ENCODE data around the gene FBXO4.

Gene FBXO4

DNA sequence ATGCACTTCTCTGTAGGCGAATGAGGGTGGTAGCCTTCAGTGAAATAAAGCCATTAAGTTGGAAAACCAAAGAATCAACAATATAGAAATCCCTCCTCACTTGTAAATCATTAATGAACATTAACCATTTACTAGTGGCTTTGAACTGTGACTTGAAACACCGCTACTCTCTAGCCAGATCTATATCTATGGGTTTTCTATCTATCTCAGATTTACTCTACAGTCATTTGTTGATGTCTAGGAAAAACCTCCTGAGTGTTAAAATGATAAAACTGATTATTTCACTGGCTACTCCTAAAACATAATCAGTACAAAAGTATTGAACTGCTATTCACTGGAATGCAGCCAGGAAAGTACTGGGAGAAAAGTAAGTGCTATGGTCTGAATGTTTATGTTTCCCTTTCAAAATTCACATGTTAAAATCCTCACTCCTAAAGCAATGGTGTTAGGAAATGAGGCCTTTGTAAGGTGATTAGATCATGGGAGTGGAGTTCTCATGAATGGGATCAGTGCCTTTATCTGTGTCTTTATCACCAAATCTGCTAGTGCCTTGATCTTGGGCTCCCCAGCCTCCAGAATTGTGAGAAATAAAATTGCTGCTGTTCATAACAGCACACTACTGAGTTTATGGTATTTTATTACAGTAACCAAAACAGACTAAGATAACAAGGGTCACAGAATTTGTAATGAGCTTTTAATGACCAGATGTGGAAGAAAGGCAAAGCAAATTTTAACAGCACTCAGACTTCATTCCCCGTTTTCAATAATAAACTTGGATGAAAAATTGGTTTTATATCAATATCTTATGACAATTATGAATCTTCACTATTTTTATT, 46.2 kb upstream of the FBXO4 start:
- H3K79me1 ChIP-seq (ENCODE audit: low read depth, low read length): no peaks in the 10 kb centered on the region
- H3K18ac ChIP-seq (ENCODE audit: low read length): no peak overlapping the region
- H3K27ac ChIP-seq (replicated peaks; ENCODE audit: low read length): no peak overlapping the region
- H3K36me3 ChIP-seq (replicated peaks in 1 of 2; ENCODE audit: control insufficient read depth in 2 of 2, insufficient read depth in 2 of 2, low read length in 2 of 2): no peaks in the 10 kb centered on the region
- WGBS, 2 donors (ENCODE audit: extremely low coverage in 2 of 2, insufficient read length in 2 of 2, insufficient replicate concordance in 1 of 2): no CpG with 5 or more reads among the region's 3 CpGs
- H3K4me2 ChIP-seq (ENCODE audit: insufficient read depth, low read length, poor library complexity, severe bottlenecking): no peak overlapping the region
- H3K4me3 ChIP-seq (ENCODE audit: low read length in 2 of 2): no peak overlapping the region
- H3K14ac ChIP-seq (ENCODE audit: low read length): no peak overlapping the region
- no peak overlapping the region for H2BK5ac ChIP-seq (ENCODE audit: low read length)
- H3K4me1 ChIP-seq (ENCODE audit: control insufficient read depth in 2 of 2, insufficient read depth in 1 of 2, low read depth in 1 of 2, low read length in 2 of 2): no peaks in the 10 kb centered on the region
- H2BK15ac ChIP-seq (ENCODE audit: low read length): no peak overlapping the region
- H3K9ac ChIP-seq (ENCODE audit: low read depth, low read length, poor library complexity): no peak overlapping the region
- H3K9me3 ChIP-seq (replicated peaks in 1 of 2; ENCODE audit: control insufficient read depth in 2 of 2, insufficient read depth in 1 of 2, low read depth in 1 of 2, low read length in 2 of 2): no peaks in the 10 kb centered on the region
- H2BK120ac ChIP-seq (ENCODE audit: low read depth, low read length): no peak overlapping the region
- no peak overlapping the region for H2AK5ac ChIP-seq (ENCODE audit: low read depth, low read length)
- no peak overlapping the region for H2BK12ac ChIP-seq (ENCODE audit: low read length)
- no peak overlapping the region for H4K8ac ChIP-seq (ENCODE audit: low read depth, low read length)
- H4K91ac ChIP-seq (ENCODE audit: low read depth, low read length, poor library complexity): no peak overlapping the region
- no peak for DNase-seq (ENCODE audit: low spot score)
- peaks cover 0 to 2% (median 0%) of the 10 kb centered on the region in 3 experiments for H3K27me3 ChIP-seq (ENCODE audit: control insufficient read depth in 3 of 3, insufficient read depth in 3 of 3, low read depth in 1 of 3, low read length in 3 of 3)
- no peak overlapping the region for H3K23ac ChIP-seq (ENCODE audit: low read depth, low read length, poor library complexity)
- H2AFZ ChIP-seq (ENCODE audit: low read length): no peak overlapping the region
- no peak overlapping the region for H3K4ac ChIP-seq (ENCODE audit: low read length)

DNA sequence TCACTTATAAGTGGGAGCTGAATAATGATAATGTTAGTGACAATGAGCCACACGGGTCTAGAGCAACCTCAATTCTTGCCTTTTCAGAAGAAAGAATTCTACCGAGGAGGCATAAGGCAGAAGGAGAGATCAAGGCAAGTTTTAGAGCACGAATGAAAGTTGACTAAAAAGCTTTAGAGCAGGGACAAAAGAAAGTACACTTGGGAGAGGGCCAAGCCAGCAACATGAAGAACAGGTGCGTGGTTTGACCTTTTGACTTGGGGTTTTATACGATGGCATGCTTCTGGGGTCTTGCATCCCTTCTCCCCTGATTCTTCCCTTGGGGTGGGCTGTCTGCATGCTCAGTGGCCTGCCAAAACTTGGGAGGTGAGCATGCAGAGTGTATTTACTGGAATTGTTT, 42.3 kb upstream of the FBXO4 start:
- Histone ChIP-seq H2BK5ac (ENCODE audit: low read length) (no peak overlapping the region), H3K9me3 (replicated peaks in 1 of 2; ENCODE audit: control insufficient read depth in 2 of 2, insufficient read depth in 1 of 2, low read depth in 1 of 2, low read length in 2 of 2) (peaks cover 1 to 5% of the 10 kb centered on the region in 2 donors), H2BK12ac (ENCODE audit: low read length) (no peak overlapping the region), H2BK120ac (ENCODE audit: low read depth, low read length) (no peak overlapping the region), H3K18ac (ENCODE audit: low read length) (no peak overlapping the region), H3K4ac (ENCODE audit: low read length) (no peak overlapping the region), H3K4me2 (ENCODE audit: insufficient read depth, low read length, poor library complexity, severe bottlenecking) (no peak overlapping the region), H4K8ac (ENCODE audit: low read depth, low read length) (no peak overlapping the region), H2BK15ac (ENCODE audit: low read length) (no peak overlapping the region), H3K4me1 (ENCODE audit: control insufficient read depth in 2 of 2, insufficient read depth in 1 of 2, low read depth in 1 of 2, low read length in 2 of 2) (no peaks in the 10 kb centered on the region), H3K27me3 (ENCODE audit: control insufficient read depth in 3 of 3, insufficient read depth in 3 of 3, low read depth in 1 of 3, low read length in 3 of 3) (peaks cover 0 to under 1% (median 0%) of the 10 kb centered on the region in 3 experiments), H3K4me3 (ENCODE audit: low read length in 2 of 2) (no peak overlapping the region), H3K36me3 (replicated peaks in 1 of 2; ENCODE audit: control insufficient read depth in 2 of 2, insufficient read depth in 2 of 2, low read length in 2 of 2) (no peaks in the 10 kb centered on the region), H3K14ac (ENCODE audit: low read length) (no peak overlapping the region), H3K23ac (ENCODE audit: low read depth, low read length, poor library complexity) (no peak overlapping the region), H2AFZ (ENCODE audit: low read length) (no peak overlapping the region), H3K27ac (replicated peaks; ENCODE audit: low read length) (no peak overlapping the region), H3K9ac (ENCODE audit: low read depth, low read length, poor library complexity) (no peak overlapping the region), H3K79me1 (ENCODE audit: low read depth, low read length) (no peaks in the 10 kb centered on the region), H4K91ac (ENCODE audit: low read depth, low read length, poor library complexity) (no peak overlapping the region), H2AK5ac (ENCODE audit: low read depth, low read length) (no peak overlapping the region)
- no CpG with 5 or more reads among the region's 5 CpGs for WGBS, 2 donors (ENCODE audit: extremely low coverage in 2 of 2, insufficient read length in 2 of 2, insufficient replicate concordance in 1 of 2)
- no peak for DNase-seq (ENCODE audit: low spot score)

DNA sequence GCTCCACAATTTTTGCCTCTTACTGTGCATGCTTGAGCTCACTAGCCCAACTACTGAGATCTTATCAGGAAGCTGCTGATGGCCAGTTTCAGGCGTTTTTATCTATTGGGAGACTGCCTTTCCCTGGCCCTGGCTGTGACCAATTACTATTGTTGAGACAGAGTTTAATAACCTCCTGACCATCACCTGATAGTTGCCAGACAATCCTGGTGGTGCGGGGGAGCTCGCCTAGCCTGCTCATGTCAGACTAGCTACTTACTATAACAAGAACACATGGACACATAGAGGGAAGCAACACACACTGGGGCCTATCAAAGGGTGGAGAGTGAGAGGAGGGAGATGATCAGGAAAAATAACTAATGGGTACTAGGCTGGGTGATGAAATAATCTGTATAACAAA, 41.8 kb upstream of the FBXO4 start:
- DNase-seq (ENCODE audit: low spot score): no peak
- peaks cover 0 to 5% (median 0%) of the 10 kb centered on the region in 3 experiments for H3K27me3 ChIP-seq (ENCODE audit: control insufficient read depth in 3 of 3, insufficient read depth in 3 of 3, low read depth in 1 of 3, low read length in 3 of 3)

DNA sequence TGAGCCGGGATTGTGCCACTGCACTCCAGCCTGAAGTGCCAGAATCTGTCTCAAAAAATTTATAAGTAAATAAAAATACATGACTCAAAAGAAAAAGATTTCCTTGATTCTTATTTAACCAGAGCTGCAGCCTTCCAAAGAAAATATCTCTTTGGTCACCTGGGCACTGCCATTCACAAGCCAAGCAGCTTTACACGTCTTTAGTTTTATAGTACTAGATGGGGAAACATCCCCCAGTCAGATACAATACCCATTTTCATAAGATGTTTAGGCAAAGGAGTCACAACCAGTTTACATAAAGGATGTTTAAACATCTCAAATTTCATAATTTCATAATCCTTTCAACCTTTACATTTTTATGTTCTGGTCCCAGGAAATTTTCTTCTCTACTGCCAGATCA, 41.1 kb upstream of the FBXO4 start:
- H3K4me3 ChIP-seq (ENCODE audit: low read length in 2 of 2): no peak overlapping the region
- peaks cover 2 to 5% of the 10 kb centered on the region in 2 donors for H3K9me3 ChIP-seq (replicated peaks in 1 of 2; ENCODE audit: control insufficient read depth in 2 of 2, insufficient read depth in 1 of 2, low read depth in 1 of 2, low read length in 2 of 2)
- H3K4me2 ChIP-seq (ENCODE audit: insufficient read depth, low read length, poor library complexity, severe bottlenecking): no peak overlapping the region
- H2BK15ac ChIP-seq (ENCODE audit: low read length): no peak overlapping the region
- H2BK12ac ChIP-seq (ENCODE audit: low read length): no peak overlapping the region
- H3K23ac ChIP-seq (ENCODE audit: low read depth, low read length, poor library complexity): no peak overlapping the region
- no peak for DNase-seq (ENCODE audit: low spot score)
- H3K27me3 ChIP-seq (ENCODE audit: control insufficient read depth in 3 of 3, insufficient read depth in 3 of 3, low read depth in 1 of 3, low read length in 3 of 3): peaks cover 0 to 5% (median 0%) of the 10 kb centered on the region in 3 experiments
- no peak overlapping the region for H4K8ac ChIP-seq (ENCODE audit: low read depth, low read length)
- no peak overlapping the region for H3K9ac ChIP-seq (ENCODE audit: low read depth, low read length, poor library complexity)
- H3K14ac ChIP-seq (ENCODE audit: low read length): no peak overlapping the region
- no peak overlapping the region for H2AFZ ChIP-seq (ENCODE audit: low read length)
- H3K18ac ChIP-seq (ENCODE audit: low read length): no peak overlapping the region
- H2BK5ac ChIP-seq (ENCODE audit: low read length): no peak overlapping the region
- H4K91ac ChIP-seq (ENCODE audit: low read depth, low read length, poor library complexity): no peak overlapping the region
- WGBS, 2 donors (ENCODE audit: extremely low coverage in 2 of 2, insufficient read length in 2 of 2, insufficient replicate concordance in 1 of 2): no CpG with 5 or more reads among the region's 2 CpGs
- no peaks in the 10 kb centered on the region for H3K79me1 ChIP-seq (ENCODE audit: low read depth, low read length)
- no peaks in the 10 kb centered on the region for H3K36me3 ChIP-seq (replicated peaks in 1 of 2; ENCODE audit: control insufficient read depth in 2 of 2, insufficient read depth in 2 of 2, low read length in 2 of 2)
- H3K4me1 ChIP-seq (ENCODE audit: control insufficient read depth in 2 of 2, insufficient read depth in 1 of 2, low read depth in 1 of 2, low read length in 2 of 2): no peaks in the 10 kb centered on the region
- no peak overlapping the region for H3K4ac ChIP-seq (ENCODE audit: low read length)
- no peak overlapping the region for H2AK5ac ChIP-seq (ENCODE audit: low read depth, low read length)
- no peak overlapping the region for H2BK120ac ChIP-seq (ENCODE audit: low read depth, low read length)
- no peak overlapping the region for H3K27ac ChIP-seq (replicated peaks; ENCODE audit: low read length)

More for the DNA sequence above, 41.8 kb upstream of the FBXO4 start:
- no peak overlapping the region for H2AFZ ChIP-seq (ENCODE audit: low read length)
- H2BK12ac ChIP-seq (ENCODE audit: low read length): no peak overlapping the region
- H4K91ac ChIP-seq (ENCODE audit: low read depth, low read length, poor library complexity): no peak overlapping the region
- H3K4me3 ChIP-seq (ENCODE audit: low read length in 2 of 2): no peak overlapping the region
- H2AK5ac ChIP-seq (ENCODE audit: low read depth, low read length): no peak overlapping the region
- H3K18ac ChIP-seq (ENCODE audit: low read length): no peak overlapping the region
- H3K4me1 ChIP-seq (ENCODE audit: control insufficient read depth in 2 of 2, insufficient read depth in 1 of 2, low read depth in 1 of 2, low read length in 2 of 2): no peaks in the 10 kb centered on the region
- H2BK120ac ChIP-seq (ENCODE audit: low read depth, low read length): no peak overlapping the region
- no peak overlapping the region for H3K9ac ChIP-seq (ENCODE audit: low read depth, low read length, poor library complexity)
- H2BK5ac ChIP-seq (ENCODE audit: low read length): no peak overlapping the region
- H3K27ac ChIP-seq (replicated peaks; ENCODE audit: low read length): no peak overlapping the region
- H3K4me2 ChIP-seq (ENCODE audit: insufficient read depth, low read length, poor library complexity, severe bottlenecking): no peak overlapping the region
- no peak overlapping the region for H3K23ac ChIP-seq (ENCODE audit: low read depth, low read length, poor library complexity)
- WGBS, 2 donors (ENCODE audit: extremely low coverage in 2 of 2, insufficient read length in 2 of 2, insufficient replicate concordance in 1 of 2): no CpG with 5 or more reads among the region's 3 CpGs
- peaks cover 2 to 5% of the 10 kb centered on the region in 2 donors for H3K9me3 ChIP-seq (replicated peaks in 1 of 2; ENCODE audit: control insufficient read depth in 2 of 2, insufficient read depth in 1 of 2, low read depth in 1 of 2, low read length in 2 of 2)
- no peak overlapping the region for H3K14ac ChIP-seq (ENCODE audit: low read length)
- H3K36me3 ChIP-seq (replicated peaks in 1 of 2; ENCODE audit: control insufficient read depth in 2 of 2, insufficient read depth in 2 of 2, low read length in 2 of 2): no peaks in the 10 kb centered on the region
- H2BK15ac ChIP-seq (ENCODE audit: low read length): no peak overlapping the region
- H3K4ac ChIP-seq (ENCODE audit: low read length): no peak overlapping the region
- no peaks in the 10 kb centered on the region for H3K79me1 ChIP-seq (ENCODE audit: low read depth, low read length)
- H4K8ac ChIP-seq (ENCODE audit: low read depth, low read length): no peak overlapping the region

Measured in neuronal stem cell (in vitro differentiated cells).